Epithelial cell of esophagus (primary cell): ENCODE results near the gene NOSTRIN.

Experiments used
- DNase-seq: peaks from one replicate; pipeline ENCODE4 v3.0.0; 2010; ENCODE audit warnings: low read depth
- H3K4me3 ChIP-seq: 2 replicates; pipeline ENCODE4 v1.5.1; 2011; ENCODE audit warnings: mild to moderate bottlenecking, low read length, control low read depth
- TF ChIP-seq, protein P1 (sequence below): IDR thresholded peaks from 2 replicates; pipeline ENCODE4 v1.5.1; 2011; ENCODE audit warnings: low read depth, mild to moderate bottlenecking, low read length, control low read depth, inconsistent platforms; ENCODE audit not compliant: insufficient read depth; ENCODE audit errors: missing control alignments

The NOSTRIN gene

GRCh38 chr2:168797286-168797655, 5.2 kb upstream of the NOSTRIN start:
- no peak for DNase-seq
- H3K4me3 ChIP-seq, result no peak overlapping the region
- TF ChIP-seq, protein P1, sequence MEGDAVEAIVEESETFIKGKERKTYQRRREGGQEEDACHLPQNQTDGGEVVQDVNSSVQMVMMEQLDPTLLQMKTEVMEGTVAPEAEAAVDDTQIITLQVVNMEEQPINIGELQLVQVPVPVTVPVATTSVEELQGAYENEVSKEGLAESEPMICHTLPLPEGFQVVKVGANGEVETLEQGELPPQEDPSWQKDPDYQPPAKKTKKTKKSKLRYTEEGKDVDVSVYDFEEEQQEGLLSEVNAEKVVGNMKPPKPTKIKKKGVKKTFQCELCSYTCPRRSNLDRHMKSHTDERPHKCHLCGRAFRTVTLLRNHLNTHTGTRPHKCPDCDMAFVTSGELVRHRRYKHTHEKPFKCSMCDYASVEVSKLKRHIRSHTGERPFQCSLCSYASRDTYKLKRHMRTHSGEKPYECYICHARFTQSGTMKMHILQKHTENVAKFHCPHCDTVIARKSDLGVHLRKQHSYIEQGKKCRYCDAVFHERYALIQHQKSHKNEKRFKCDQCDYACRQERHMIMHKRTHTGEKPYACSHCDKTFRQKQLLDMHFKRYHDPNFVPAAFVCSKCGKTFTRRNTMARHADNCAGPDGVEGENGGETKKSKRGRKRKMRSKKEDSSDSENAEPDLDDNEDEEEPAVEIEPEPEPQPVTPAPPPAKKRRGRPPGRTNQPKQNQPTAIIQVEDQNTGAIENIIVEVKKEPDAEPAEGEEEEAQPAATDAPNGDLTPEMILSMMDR, result no peak

GRCh38 chr2:168798076-168798887, 4.2 kb upstream of the NOSTRIN start:
- TF ChIP-seq, protein P1, result no peak
- DNase-seq, result no peak

GRCh38 chr2:168798888-168799410, 3.5 kb upstream of the NOSTRIN start:
- H3K4me3 ChIP-seq, result no peak overlapping the region
- DNase-seq, result no peak
- TF ChIP-seq, protein P1, result no peak

More at GRCh38 chr2:168798076-168798887, 4.2 kb upstream of the NOSTRIN start:
- no peak overlapping the region for H3K4me3 ChIP-seq

GRCh38 chr2:168801471-168801870, 966 bp upstream of the NOSTRIN start:
- H3K4me3 ChIP-seq, result no peak overlapping the region
- no peak for DNase-seq
- TF ChIP-seq, protein P1, result no peak

DNA sequence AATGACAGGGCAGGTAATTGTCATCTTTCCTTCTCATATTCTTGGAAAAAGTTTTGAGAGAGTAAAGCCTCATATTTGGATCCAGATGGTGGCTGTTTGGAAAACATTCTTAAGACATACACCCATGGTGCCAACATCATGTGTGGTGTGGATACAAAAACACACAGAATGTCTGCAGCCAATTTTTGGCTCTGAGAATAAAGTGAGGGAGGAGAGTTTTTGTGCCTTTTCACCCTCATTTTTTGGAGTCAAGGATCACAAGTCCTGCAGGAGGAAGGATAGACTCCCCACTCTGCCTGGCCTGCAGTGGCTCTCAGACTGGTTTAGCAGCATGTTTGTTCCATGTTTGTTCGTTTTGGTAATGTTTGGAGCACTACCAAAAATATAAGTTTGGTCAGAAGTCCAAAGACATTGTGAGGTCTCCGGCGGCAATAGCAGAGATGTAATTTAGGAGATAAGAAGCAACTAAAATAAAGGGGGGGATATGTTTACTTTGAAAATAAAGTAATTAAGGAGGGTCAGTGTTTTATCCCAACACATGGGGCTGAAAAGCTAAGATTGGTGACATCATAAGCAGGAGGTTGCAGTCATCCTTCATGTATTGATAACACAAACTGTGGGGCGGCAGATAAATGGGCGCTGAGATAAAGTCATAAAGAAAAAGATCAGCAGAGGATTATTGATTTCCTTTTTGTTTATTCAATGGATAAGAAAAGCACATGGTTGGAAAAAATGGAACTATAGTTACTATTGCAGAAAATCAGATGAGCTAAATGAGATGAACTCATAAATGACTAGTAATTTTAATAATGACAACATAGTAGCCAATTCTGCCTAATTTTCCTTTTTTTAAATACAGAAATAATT, 655 bp downstream of the NOSTRIN start:
- H3K4me3 ChIP-seq, result no peak overlapping the region
- DNase-seq, result peak; percentile 9
- TF ChIP-seq, protein P1, result no peak

DNA sequence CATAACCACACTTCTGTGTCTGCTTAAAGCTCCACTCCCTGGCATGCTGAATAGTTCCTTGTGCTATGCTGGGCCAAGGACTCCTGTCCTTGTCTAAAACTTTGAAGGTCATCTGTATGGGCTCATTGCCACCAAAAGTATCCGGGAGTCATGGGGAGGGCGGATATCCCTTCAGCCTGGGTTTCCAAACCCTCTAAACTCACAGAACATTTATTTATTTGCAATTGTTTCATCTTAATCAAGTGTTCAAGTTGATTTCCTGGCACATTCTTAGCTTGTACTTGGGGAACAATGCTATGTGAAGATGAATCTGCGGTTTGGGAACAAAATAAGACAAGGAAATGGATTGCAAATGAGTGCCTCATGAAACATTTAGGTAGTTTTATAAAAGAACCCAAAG, 1.8 kb downstream of the NOSTRIN start:
- DNase-seq, result no peak
- TF ChIP-seq, protein P1, result no peak
- no peak overlapping the region for H3K4me3 ChIP-seq
